Measurements from ENCODE around the gene RPL37A. TPM values are rescaled to one million over a fixed set of nuclear protein-coding genes. Genes with fewer than 3 reads are reported as not detected.
A peak's percentile ranks its signal among the peaks of the same experiment; 100 is the strongest.

Gene RPL37A
- total and polyA plus RNA-seq, 2 of the 4 experiments (the other 2 are of a cell fraction) = 341 to 1,572 TPM

DNA sequence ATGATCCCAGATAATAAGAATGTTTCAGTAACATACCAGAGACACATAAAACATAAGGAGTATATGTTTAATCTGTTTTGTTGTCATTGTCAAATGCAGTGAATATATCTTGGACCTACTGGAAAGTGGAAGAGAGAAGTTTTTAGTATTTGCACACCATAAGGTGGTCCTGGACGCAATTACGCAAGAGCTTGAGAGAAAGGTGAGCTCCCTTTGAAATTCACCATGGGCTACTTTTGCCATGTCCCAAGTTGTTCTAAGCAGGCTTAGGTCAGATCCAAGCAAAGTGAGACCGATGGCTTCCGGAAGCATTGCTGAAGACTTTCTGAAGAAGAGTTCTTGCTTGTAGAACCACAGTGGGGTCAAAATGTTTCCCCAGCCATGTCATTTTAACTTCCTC, 30.8 kb upstream of the RPL37A start:
- Histone ChIP-seq H3K9me1 (ENCODE audit: insufficient read depth, low read length) (no peaks in the 10 kb centered on the region), H2BK5ac (ENCODE audit: low read depth, low read length, poor library complexity, severe bottlenecking) (no peak overlapping the region), H4K5ac (ENCODE audit: low read depth, low read length) (no peak overlapping the region), H3K9ac (ENCODE audit: low read depth, low read length) (no peak overlapping the region), H3K4me3 (ENCODE audit: insufficient read depth, low read depth, low read length) (no peak overlapping the region), H3K4me1 (ENCODE audit: control insufficient read depth, insufficient read depth, low read length) (no peaks in the 10 kb centered on the region), H4K91ac (ENCODE audit: insufficient read depth, low read depth, low read length) (no peak overlapping the region), H2AK5ac (ENCODE audit: low read depth, low read length) (no peak overlapping the region), H3K56ac (ENCODE audit: extremely low read depth, insufficient read depth, low read length) (no peak overlapping the region), H4K8ac (ENCODE audit: low read depth in 2 of 2, low read length in 2 of 2) (no peak overlapping the region), H4K20me1 (ENCODE audit: insufficient read depth, low read length) (no peaks in the 10 kb centered on the region), H3K27me3 (ENCODE audit: control insufficient read depth, insufficient read depth, low read length) (no peaks in the 10 kb centered on the region), H3K9me3 (ENCODE audit: control insufficient read depth, insufficient read depth, low read length) (peaks cover 5% of the 10 kb centered on the region), H3K36me3 (ENCODE audit: control insufficient read depth, insufficient read depth, low read length) (peaks cover 20% of the 10 kb centered on the region), H3K4me2 (ENCODE audit: low read depth, low read length) (no peak overlapping the region), H3K79me1 (ENCODE audit: low read depth in 1 of 2, low read length in 2 of 2) (no peaks in the 10 kb centered on the region), H3K27ac (ENCODE audit: insufficient read depth, low read length) (no peak overlapping the region), H2BK15ac (ENCODE audit: low read depth, low read length) (no peak overlapping the region), H3K14ac (replicated peaks; ENCODE audit: low read depth, low read length) (no peak overlapping the region), H2BK120ac (ENCODE audit: low read depth, low read length) (no peak overlapping the region), H2AFZ (replicated peaks; ENCODE audit: low read length, poor library complexity) (no peak overlapping the region), H2BK20ac (ENCODE audit: low read depth, low read length) (no peak overlapping the region), H3K23ac (ENCODE audit: low read depth, low read length) (no peak overlapping the region), H3K4ac (ENCODE audit: low read depth, low read length) (no peak overlapping the region), H3K18ac (ENCODE audit: low read depth, low read length) (no peak overlapping the region), H2AK9ac (replicated peaks; ENCODE audit: low read depth, low read length, poor library complexity) (no peak overlapping the region)
- ATAC-seq (ENCODE audit: low read depth) = no peak
- intact Hi-C loops (cut with micrococcal nuclease) = no loop called here
- ChIA-PET POLR2A (ENCODE audit: unreplicated experiment) (no interaction called here), CTCF (no interaction called here)
- no TSS peak for BruUV-seq (replicated peaks)
- whole genome bisulfite sequencing, 2 experiments (ENCODE audit: extremely low coverage in 2 of 2, insufficient read length in 1 of 2) = 79% methylated on average over 2 of the region's 4 CpGs; no CpG with 5 or more reads in 1 of the 2 experiments
- dilution Hi-C loops (cut with HindIII; ENCODE audit: low sequenced_read_pairs, unreplicated experiment) = no loop called here
- in situ Hi-C loops (cut with MboI; ENCODE audit: low sequenced_read_pairs) = no loop called here
- no peak for DNase-seq
- TF ChIP-seq, protein P1, sequence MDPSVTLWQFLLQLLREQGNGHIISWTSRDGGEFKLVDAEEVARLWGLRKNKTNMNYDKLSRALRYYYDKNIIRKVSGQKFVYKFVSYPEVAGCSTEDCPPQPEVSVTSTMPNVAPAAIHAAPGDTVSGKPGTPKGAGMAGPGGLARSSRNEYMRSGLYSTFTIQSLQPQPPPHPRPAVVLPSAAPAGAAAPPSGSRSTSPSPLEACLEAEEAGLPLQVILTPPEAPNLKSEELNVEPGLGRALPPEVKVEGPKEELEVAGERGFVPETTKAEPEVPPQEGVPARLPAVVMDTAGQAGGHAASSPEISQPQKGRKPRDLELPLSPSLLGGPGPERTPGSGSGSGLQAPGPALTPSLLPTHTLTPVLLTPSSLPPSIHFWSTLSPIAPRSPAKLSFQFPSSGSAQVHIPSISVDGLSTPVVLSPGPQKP (IDR thresholded peaks at IDR 0.05; ENCODE audit: borderline replicate concordance, low read depth, low read length) = no peak
- no peak for TF ChIP-seq RCOR1 (IDR thresholded peaks at IDR 0.05; ENCODE audit: insufficient replicate concordance, low read length)
- no peak for TF ChIP-seq RAD21 (IDR thresholded peaks at IDR 0.05; ENCODE audit: low read length)
- TF ChIP-seq CHD1 (IDR thresholded peaks at IDR 0.05; ENCODE audit: low read depth, low read length) = no peak
- TF ChIP-seq CEBPB (IDR thresholded peaks at IDR 0.05; ENCODE audit: low read depth, low read length) = peak; percentile 73
- no peak for TF ChIP-seq FOS (IDR thresholded peaks at IDR 0.05; ENCODE audit: low read depth, low read length)

Data from IMR-90 (cell line).